ENCODE results near the gene TOPBP1. TPM values are rescaled to one million over a fixed set of nuclear protein-coding genes. Genes with fewer than 3 reads are reported as not detected.

TOPBP1 gene
- total RNA-seq, 2 donors from 2014 or later, result 49.2 to 52.3 TPM

- Histone ChIP-seq H3K9ac (ENCODE audit: extremely low read depth, low read length, poor library complexity, severe bottlenecking) (no peak overlapping the region), H3K27ac (ENCODE audit: low read depth, low read length) (no peak overlapping the region), H3K9me3 (ENCODE audit: control insufficient read depth, low read length) (no peaks in the 10 kb centered on the region), H3K4me3 (ENCODE audit: low read length) (no peak overlapping the region), H3K27me3 (ENCODE audit: control insufficient read depth, insufficient read depth, low read length, poor library complexity, severe bottlenecking) (no peaks in the 10 kb centered on the region), H3K4me1 (ENCODE audit: control insufficient read depth, insufficient read depth, low read length) (no peaks in the 10 kb centered on the region), H3K36me3 (ENCODE audit: control insufficient read depth, insufficient read depth, low read length) (peaks cover 58% of the 10 kb centered on the region)
- no peaks in the 10 kb centered on the region for H3K4me1 Mint-ChIP-seq
- H3K27ac Mint-ChIP-seq, result no peak overlapping the region
- H3K36me3 Mint-ChIP-seq (ENCODE audit: low read depth), result peaks cover 45% of the 10 kb centered on the region
- TF ChIP-seq, protein P1, sequence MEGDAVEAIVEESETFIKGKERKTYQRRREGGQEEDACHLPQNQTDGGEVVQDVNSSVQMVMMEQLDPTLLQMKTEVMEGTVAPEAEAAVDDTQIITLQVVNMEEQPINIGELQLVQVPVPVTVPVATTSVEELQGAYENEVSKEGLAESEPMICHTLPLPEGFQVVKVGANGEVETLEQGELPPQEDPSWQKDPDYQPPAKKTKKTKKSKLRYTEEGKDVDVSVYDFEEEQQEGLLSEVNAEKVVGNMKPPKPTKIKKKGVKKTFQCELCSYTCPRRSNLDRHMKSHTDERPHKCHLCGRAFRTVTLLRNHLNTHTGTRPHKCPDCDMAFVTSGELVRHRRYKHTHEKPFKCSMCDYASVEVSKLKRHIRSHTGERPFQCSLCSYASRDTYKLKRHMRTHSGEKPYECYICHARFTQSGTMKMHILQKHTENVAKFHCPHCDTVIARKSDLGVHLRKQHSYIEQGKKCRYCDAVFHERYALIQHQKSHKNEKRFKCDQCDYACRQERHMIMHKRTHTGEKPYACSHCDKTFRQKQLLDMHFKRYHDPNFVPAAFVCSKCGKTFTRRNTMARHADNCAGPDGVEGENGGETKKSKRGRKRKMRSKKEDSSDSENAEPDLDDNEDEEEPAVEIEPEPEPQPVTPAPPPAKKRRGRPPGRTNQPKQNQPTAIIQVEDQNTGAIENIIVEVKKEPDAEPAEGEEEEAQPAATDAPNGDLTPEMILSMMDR (conservative IDR thresholded peaks at IDR 0.05), result no peak
- no peaks in the 10 kb centered on the region for H3K9me3 Mint-ChIP-seq
- no peak for DNase-seq
- WGBS, 2 experiments (ENCODE audit: insufficient coverage in 1 of 2, insufficient read length in 1 of 2), result 94 to 96% methylated on average over 8 of the region's 8 CpGs
- no peak overlapping the region for H3K4me3 Mint-ChIP-seq
- H3K27me3 Mint-ChIP-seq (ENCODE audit: insufficient read depth), result no peaks in the 10 kb centered on the region
Observed at GRCh38 chr3:133589503-133589902, 72.2 kb downstream of the TOPBP1 start.

DNA sequence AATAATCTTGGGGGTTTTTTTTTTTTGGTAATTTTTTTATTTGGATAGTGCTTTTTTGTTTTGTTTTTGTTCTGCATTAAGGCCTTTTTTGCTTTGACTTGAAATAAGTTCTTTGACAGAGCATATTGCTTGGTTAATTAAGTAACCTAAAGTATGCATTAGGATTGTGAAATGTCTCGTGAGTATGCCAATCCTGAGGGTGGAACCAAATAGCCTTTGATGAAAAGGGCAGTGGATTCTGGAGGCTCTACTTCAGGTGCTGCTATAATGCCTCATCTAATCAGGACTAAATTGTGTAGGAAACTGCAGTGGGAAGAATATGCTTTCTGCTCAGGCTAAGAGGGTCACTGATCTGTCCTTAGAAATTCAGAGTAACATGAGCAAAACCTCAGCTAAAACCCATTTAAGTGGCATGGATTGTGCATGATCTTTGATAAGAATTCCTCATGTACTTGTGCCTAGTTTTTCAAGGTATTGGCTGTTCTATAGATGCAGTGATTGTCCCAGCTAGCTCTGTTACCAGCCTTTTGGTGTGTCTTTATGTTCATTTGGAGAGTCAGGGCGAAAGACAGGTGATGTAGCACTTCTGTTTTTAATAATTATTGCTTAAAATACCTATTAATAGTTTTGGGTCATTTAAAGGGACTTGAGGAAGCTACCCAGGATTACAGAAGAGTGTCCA lies 72.8 kb downstream of the TOPBP1 start:
- TF ChIP-seq, protein P1 (conservative IDR thresholded peaks at IDR 0.05), result no peak
- Mint-ChIP-seq H3K27ac (no peak overlapping the region), H3K36me3 (ENCODE audit: low read depth) (peaks cover 46% of the 10 kb centered on the region), H3K4me1 (no peaks in the 10 kb centered on the region), H3K9me3 (no peaks in the 10 kb centered on the region), H3K27me3 (ENCODE audit: insufficient read depth) (no peaks in the 10 kb centered on the region), H3K4me3 (no peak overlapping the region)
- Histone ChIP-seq H3K4me3 (ENCODE audit: low read length) (no peak overlapping the region), H3K36me3 (ENCODE audit: control insufficient read depth, insufficient read depth, low read length) (peaks cover 64% of the 10 kb centered on the region), H3K9me3 (ENCODE audit: control insufficient read depth, low read length) (no peaks in the 10 kb centered on the region), H3K27ac (ENCODE audit: low read depth, low read length) (no peak overlapping the region), H3K27me3 (ENCODE audit: control insufficient read depth, insufficient read depth, low read length, poor library complexity, severe bottlenecking) (no peaks in the 10 kb centered on the region), H3K4me1 (ENCODE audit: control insufficient read depth, insufficient read depth, low read length) (no peaks in the 10 kb centered on the region), H3K9ac (ENCODE audit: extremely low read depth, low read length, poor library complexity, severe bottlenecking) (no peak overlapping the region)
- WGBS, 2 experiments (ENCODE audit: insufficient coverage in 1 of 2, insufficient read length in 1 of 2), result 80 to 95% methylated on average over 1 to 2 of the region's 2 CpGs
- no peak for DNase-seq

DNA sequence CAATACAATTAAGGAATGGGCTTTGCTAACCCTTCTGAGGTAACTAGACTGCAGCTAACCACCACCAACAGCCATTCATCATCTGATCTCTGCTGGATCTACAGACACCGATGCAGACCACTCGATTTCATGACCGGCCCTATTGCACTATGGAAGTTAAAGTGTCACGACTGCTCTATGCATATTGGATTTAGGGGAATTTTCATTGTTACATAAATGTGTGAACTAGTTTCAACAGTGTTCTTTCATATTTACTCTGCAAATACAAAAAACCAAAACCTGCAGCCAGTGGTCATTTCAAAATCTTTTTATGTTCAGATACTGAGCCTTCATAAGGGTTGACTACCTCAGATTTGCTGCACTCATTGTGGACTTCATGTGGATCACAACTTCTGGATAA lies 73.7 kb downstream of the TOPBP1 start:
- H3K36me3 ChIP-seq (ENCODE audit: control insufficient read depth, insufficient read depth, low read length), result peaks cover 73% of the 10 kb centered on the region
- H3K4me3 ChIP-seq (ENCODE audit: low read length), result no peak overlapping the region
- Mint-ChIP-seq H3K36me3 (ENCODE audit: low read depth) (peaks cover 54% of the 10 kb centered on the region), H3K27ac (no peak overlapping the region), H3K9me3 (no peaks in the 10 kb centered on the region), H3K4me1 (no peaks in the 10 kb centered on the region), H3K4me3 (no peak overlapping the region), H3K27me3 (ENCODE audit: insufficient read depth) (no peaks in the 10 kb centered on the region)
- H3K27me3 ChIP-seq (ENCODE audit: control insufficient read depth, insufficient read depth, low read length, poor library complexity, severe bottlenecking), result no peaks in the 10 kb centered on the region
- TF ChIP-seq, protein P1 (conservative IDR thresholded peaks at IDR 0.05), result no peak
- WGBS, 2 experiments (ENCODE audit: insufficient coverage in 1 of 2, insufficient read length in 1 of 2), result 90% methylated on average over 4 of the region's 4 CpGs; no CpG with 5 or more reads in 1 of the 2 experiments
- H3K27ac ChIP-seq (ENCODE audit: low read depth, low read length), result no peak overlapping the region
- no peak overlapping the region for H3K9ac ChIP-seq (ENCODE audit: extremely low read depth, low read length, poor library complexity, severe bottlenecking)
- no peaks in the 10 kb centered on the region for H3K9me3 ChIP-seq (ENCODE audit: control insufficient read depth, low read length)
- no peaks in the 10 kb centered on the region for H3K4me1 ChIP-seq (ENCODE audit: control insufficient read depth, insufficient read depth, low read length)
- no peak for DNase-seq
